GM23338 (cell line): ENCODE measurements around the gene ZNF577.

ENCODE experiments used
- CTCF ChIP-seq, 2 experiments: fragments of 200-600 bp in 1 of 2; sonication (generic) in 1 of 2; conservative IDR thresholded peaks; 2 replicates each; pipeline versions ENCODE4 v1.5.1 to v1.6.1; 2016 to 2017; ENCODE audit warnings: antibody characterized with exemption in 2 of 2, low read depth in 2 of 2, mild to moderate bottlenecking in 2 of 2, moderate library complexity in 1 of 2
- EZH2 ChIP-seq: fragments of 200-600 bp; sonication (generic); IDR thresholded peaks from one replicate; pipeline ENCODE4 v1.8.0; 2017; ENCODE audit warnings: antibody characterized with exemption, mild to moderate bottlenecking, low read depth; ENCODE audit not compliant: unreplicated experiment
- POLR2AphosphoS5 ChIP-seq: IDR thresholded peaks from 2 replicates; pipeline ENCODE4 v1.6.1; 2016; ENCODE audit warnings: antibody characterized with exemption, low read depth
- REST ChIP-seq: IDR thresholded peaks from one replicate; pipeline ENCODE4 v1.6.1; 2018; ENCODE audit warnings: antibody characterized with exemption; ENCODE audit not compliant: unreplicated experiment
- ZNF114 ChIP-seq: fragments of 250-450 bp; sonication (Bioruptor Pico); IDR thresholded peaks from 2 replicates; pipeline ENCODE4 v1.5.0; 2020; ENCODE audit warnings: mild to moderate bottlenecking, moderate library complexity

GRCh38 chr19:51882518-51882917, 5.2 kb downstream of the ZNF577 start:
- no peak for TF ChIP-seq EZH2
- TF ChIP-seq CTCF (conservative IDR thresholded peaks at IDR 0.05; ENCODE audit: low read depth in 2 of 2), result no peak
- TF ChIP-seq REST, result no peak
- no peak for TF ChIP-seq POLR2AphosphoS5
- no peak for TF ChIP-seq ZNF114 (CRISPR knock-in tag)
